ENCODE measurements around the gene MBLAC1. TPM values are rescaled to one million over a fixed set of nuclear protein-coding genes. Genes with fewer than 3 reads are reported as not detected.
A peak's percentile ranks its signal among the peaks of the same experiment; 100 is the strongest.

MBLAC1 gene
- total and polyA plus RNA-seq, 9 of the 15 experiments (the other 6 are each of a cell fraction or from before 2014, with no cell fraction given) = 0.03 to 3.1 (median 0.52) TPM

GRCh38 chr7:100091411-100092181 is 35.2 kb upstream of the MBLAC1 start (continued):
- TF ChIP-seq EP300 (IDR thresholded peaks at IDR 0.05; ENCODE audit: low read length) (no peak), PRDM10 (IDR thresholded peaks at IDR 0.05; ENCODE audit: partially characterized antibody) (peak; percentile 24), ZBTB7A (IDR thresholded peaks at IDR 0.05; ENCODE audit: borderline replicate concordance, control insufficient read depth, low read depth, low read length) (peak; percentile 4; the same call in 1 of the 2 replicates), U2AF2 (optimal IDR thresholded peaks at IDR 0.05; ENCODE audit: low read depth, low read length) (no peak), ZNF444 (CRISPR knock-in tag; IDR thresholded peaks at IDR 0.05) (0 out of 2 replicates have a peak, but pooled peaks have one; percentile 36), KDM4B (IDR thresholded peaks at IDR 0.05; ENCODE audit: borderline replicate concordance in 2 of 2, low read depth in 1 of 2) (0 out of 4 replicates have a peak, but pooled peaks of 1 of the 2 experiments have one; percentile 26), MYNN (IDR thresholded peaks at IDR 0.05) (peak; percentile 73), MYNN (CRISPR knock-in tag; IDR thresholded peaks at IDR 0.05) (no peak), GMEB1 (CRISPR knock-in tag; IDR thresholded peaks at IDR 0.05) (no peak), XRCC5 (IDR thresholded peaks at IDR 0.05; ENCODE audit: low read depth, low read length) (0 out of 2 replicates have a peak, but pooled peaks have one; percentile 61)
